ENCODE measurements around the gene DHRS2.
"Not testable (repeated sequence)": the region's sequence is repeated elsewhere in the genome, so short reads cannot be mapped to it uniquely, and the experiment has no call there.

DHRS2 gene

DNA sequence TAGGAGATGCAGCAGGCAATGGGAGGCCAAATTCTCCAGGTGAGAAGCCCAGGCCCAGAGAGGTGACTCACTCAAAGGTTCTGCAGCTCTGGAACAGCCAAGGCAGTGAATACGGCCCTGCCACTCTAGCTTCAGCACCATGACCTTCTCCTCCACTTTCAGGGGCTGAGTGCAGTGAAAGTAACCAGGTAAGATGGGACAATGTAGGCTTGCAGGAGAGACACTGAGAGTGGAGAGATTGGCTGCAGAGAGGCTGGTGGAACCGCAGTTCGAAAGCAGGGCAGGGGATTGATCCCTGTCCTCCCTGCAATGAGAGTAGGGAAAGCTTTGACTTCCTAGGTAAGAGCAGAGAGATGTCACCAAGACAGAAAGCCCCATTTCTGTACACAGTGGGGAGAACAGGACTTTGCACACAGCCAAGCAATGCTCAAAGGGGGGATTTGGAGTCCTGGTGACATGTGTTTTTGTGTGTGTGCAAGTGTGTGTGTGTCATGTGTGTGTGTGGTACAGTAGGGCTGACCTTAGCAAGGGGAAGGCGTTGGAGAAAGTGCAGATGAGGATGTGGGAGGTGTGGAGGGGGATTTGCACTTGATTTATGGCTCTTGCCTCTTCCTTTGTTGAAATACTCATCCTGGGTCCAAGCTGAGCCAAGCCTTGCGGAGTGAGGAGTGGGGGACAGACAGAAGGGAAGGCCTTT, 12.7 kb downstream of the DHRS2 start:
- DNase-seq (no peak), ATAC-seq (no peak)

DNA sequence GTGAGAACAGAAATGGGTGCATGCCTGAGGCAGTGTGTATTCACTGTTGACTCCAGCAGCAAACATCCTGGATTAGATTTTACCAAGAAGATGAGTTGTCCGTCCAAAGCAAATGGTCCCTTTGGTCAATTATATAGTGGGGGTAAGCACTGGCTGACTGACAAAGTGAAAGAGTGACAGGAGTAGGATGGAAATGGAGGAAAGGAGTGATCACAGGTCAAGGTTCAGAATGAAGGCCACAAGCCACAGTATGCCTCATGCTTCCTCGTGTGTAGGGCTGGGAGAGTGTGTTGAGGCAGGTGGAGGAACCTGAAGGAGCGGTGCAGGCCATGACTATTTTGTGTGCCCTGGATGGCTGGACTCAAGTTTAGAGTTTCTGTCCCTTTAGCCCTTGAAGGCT, 14.3 kb downstream of the DHRS2 start:
- no peak for ATAC-seq
- no peak for DNase-seq

DNA sequence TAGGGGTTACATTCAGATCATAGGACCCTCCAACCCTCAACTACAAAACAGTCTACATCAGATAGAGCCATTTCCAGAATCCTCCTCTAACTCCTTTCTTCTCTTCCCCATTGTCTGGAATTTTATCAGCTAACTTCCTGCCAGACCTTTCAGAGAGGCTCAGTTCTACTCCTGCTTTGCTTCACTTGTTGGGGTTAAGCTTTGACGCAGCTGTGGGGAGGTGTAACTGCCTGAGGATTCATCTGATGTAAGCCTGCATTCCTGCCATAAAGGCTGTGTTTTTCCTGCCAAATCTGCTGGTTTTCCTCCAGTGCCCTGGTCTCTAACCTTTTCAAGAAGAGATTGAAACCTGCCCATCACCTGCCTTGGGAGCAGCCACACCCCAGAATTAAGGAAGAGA, 16.9 kb downstream of the DHRS2 start:
- DNase-seq: no peak
- ATAC-seq: no peak

DNA sequence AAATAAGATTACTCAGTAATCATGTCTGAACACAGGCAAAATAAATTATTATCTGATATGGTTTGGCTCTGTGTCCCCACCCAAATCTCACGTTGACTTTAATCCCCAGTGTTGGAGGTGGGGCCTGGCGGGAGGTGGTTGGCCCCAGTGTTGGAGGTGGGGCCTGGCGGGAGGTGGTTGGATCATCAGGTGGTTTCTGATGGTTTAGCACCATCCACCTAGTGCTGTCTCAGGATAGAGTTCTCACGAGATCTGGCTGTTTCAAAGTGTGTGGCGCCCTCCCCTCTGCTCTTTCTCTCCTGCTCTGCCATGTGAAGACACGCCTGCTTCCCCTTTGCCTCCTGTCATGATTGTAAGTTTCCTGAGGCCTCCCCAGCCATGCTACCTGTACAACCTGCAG, 18.1 kb downstream of the DHRS2 start:
- DNase-seq (no peak), ATAC-seq (no peak)

DNA sequence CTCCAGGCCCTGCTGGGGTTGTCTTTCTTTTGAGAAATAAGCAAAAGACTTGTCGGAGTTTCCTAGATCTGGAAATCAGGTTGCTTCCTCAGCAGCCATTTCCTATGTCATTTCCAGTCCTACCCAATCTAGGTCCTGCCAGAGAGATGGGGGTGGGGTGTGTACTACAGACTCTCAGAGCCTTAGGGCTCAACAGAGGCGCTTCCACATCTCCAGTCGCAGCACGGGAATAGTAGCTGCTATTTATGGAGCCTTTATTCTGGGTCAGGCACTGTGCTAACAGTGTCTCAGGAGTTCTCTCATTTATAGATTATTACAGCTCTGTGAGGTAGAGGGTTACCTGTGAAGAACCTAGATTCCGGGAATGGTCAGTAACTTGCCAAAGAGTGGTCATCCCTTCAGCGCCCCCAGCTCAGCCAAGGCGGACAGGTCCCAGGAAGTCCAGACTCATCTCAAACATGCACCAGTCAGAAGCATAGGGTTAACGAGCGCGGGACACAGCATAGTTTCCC, 21.9 kb downstream of the DHRS2 start:
- ATAC-seq (no peak), DNase-seq (no peak)

DNA sequence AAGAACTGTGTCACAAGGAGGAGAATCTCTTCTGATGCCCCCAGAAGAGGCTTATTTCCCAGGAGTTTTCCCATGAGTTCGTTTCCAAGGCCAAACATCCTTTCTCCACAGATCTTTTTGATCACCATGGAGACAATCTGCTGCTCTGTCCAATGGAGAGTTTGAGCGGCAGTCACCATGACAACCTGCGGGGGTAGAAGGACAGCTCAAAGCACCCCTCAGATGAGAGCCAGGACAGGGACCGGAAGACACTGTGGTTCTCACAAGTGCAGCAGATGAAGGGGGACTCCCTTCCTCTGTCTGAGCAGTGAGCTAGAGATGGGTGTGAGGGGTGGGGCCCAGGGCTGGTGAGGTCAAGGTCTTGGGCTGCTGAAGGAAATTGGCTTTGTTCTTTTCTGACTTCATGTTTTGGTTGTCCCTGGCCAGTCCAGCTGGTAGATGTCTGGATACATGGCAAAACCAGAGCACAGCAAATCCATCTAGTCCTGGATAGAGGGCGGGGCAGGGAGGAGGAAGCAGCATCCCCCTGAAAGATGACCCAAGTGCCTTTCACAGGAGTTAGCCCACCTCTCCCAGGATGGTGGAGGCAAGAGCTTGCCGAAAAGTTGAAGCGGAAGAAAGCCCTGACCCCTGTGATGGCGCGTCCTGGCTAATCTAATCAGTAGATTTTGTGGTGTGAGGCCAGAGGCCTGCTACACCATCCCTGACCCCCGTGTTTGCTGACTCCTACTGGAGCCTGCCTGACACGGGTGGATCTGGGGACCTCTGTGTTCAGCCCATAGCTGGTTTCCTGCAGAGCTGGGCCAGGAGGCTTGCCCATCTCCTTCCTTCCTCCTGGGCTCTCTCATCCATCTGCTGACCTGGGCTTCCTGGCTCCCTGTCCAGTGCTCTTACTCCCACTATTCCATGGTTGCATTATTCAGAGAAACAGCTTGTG, 24.4 kb downstream of the DHRS2 start:
- ATAC-seq (peak; percentile 75), DNase-seq (peak; percentile 23)

DNA sequence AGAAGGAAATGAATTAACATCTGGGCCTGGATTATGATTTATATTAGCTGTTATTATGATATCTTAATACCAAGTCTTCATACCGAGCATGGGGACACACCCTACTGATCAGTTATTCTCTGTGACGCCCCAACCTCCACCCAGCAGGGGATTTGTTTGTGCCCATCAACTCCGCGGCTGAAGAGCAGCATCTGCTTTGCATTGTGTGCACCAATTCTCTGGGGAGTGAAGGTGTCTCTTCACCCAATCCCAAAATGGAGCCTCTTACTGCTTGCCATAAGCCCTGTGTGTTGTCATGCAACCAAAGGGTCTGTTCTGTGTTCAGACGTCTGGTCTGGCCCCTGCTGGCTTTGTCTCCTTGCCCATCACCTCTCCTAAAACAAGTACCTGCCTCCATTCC, 25.4 kb downstream of the DHRS2 start:
- DNase-seq: no peak
- no peak for ATAC-seq

DNA sequence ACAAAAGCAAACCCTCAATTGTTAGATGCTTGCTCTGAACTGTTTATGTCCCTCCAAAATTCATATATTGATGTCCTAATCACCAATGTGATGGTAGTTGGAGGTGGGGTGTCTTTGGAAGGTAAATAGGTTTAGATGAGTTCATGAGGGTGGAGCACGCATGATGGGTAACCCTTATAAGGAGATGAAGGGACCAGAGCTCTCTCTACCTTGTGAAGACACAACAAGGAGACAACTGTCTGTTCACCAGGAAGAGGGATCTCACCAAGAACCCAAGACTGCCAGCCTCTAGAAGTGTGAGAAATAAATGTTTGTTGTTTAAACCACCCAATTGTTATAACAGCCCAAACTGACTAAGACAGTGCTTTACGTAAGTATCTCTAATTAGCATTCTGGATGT, 27.0 kb downstream of the DHRS2 start:
- no peak for DNase-seq
- ATAC-seq: no peak

DNA sequence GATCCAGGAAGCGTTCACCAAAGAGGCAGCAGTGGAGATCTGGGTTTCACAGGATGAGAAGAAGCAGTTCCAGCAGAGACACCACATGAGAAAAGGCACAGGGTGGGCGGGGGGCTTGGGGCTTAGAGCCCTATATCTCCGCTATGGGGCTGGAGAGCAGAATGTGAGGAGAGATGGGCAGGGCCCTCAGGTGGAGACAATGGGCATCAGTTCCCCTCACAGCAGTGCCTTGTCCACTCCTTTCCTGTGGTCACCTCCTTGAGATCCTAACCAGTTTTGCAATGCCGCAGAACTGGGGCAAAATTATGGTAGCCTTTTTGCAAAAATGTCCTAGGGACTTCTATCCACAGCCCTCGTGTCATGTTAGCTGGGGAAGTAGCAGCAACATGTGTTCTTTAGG, 27.5 kb downstream of the DHRS2 start:
- ATAC-seq: no peak
- DNase-seq: no peak

DNA sequence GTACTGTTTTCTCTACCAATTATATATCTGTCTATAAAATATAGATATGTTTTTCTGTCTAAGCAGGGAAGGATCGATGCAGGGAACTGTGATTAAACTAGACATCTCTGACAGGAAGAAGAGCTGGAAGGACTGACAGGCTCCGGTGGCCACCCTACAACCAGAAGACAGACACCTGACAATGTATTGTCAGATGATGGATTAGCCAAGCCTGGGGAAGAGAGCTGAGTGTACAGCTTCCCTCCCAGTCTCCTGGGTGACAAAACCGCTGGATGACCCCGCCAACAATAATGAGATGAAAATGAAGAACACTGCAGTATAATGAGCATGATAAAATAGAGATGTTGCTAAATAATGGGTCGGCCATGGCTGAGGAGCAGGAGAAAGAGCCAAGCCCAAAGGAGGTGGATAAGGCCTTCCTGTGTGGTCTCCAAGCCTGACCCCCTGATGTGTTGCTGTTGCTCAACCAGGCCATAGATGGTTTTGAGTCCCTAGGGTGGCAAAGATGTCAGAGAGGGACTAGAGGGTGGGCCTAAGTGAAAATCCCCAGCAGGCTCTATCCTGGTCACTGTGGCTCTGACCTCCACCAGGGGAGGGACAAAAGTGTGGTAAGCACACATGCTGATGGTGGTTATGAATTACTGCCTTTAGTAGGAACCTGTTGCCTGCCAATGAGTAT, 28.2 kb downstream of the DHRS2 start:
- DNase-seq (no peak), ATAC-seq (no peak)

DNA sequence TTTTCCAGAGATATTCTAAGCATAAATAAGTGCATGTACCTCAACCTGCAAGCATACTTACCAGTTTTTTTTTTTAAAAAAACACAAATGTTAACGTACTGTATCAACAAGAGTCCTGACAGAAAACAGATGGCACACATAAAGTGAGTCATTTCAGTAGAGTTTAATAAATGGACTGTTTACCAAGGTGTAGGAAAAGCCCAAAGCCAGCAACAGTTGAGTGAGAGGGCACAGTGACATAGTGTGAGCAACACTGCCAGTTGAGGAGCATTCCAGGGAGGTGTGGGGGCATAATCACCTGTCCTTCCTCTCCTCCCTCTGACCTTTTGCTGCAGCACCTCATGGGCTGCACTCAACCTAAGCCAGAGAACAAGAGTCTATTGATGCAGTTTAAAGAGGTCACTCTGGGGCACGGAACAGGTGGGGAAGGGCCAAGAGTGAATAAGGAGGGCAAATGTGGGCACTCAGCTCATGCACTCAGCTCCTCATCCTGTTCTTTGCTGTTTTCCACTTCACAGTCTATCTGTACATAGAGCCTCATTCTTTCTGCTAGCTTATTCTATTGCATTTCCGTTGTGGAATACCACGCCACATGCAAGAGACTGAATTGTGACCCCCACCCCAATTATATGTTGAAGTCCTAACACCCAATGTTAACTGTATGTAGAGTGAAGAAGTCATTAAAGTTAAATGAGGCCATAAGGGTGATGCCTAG, 29.3 kb downstream of the DHRS2 start:
- ATAC-seq (no peak), DNase-seq (no peak)

DNA sequence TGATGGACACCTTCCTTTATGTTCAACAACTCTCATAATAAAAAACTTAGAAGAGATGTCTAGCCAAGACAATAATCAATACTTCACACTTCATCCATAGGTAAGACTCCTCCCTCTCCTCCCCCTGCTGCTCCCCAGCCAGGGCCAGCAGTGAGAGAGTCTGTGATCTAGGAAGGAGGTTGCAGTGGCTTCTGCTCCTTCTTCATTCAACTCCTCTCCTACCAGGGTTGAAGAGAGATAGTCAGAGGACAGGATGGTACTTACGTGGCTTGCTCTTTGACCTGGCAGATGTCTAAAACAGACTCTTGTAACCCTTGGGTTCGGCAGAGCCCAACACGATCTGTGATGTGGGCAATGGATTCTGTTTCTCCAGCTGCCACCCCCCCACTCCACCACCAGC, 31.0 kb downstream of the DHRS2 start:
- no peak for ATAC-seq
- DNase-seq: no peak

DNA sequence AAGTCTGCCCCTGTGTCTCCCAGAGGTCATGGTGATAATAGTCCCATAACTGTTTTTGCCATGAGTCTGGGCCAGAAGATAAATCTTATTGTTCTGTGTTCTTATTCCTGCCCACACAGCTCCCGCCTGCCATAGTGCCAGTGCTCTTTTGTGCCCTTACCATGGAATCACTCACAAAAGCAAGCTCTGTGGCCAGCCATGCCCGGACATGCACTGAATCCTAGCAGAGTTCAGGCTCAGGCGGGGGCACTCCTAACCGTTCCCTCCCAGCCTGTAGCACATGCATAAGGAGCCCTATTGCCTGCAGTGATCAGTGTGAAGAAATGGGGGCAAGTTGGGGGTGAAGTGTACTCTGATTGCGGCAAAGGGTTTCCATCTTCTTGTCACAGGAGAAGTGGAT, 33.3 kb downstream of the DHRS2 start:
- DNase-seq (no peak), ATAC-seq (no peak)

DNA sequence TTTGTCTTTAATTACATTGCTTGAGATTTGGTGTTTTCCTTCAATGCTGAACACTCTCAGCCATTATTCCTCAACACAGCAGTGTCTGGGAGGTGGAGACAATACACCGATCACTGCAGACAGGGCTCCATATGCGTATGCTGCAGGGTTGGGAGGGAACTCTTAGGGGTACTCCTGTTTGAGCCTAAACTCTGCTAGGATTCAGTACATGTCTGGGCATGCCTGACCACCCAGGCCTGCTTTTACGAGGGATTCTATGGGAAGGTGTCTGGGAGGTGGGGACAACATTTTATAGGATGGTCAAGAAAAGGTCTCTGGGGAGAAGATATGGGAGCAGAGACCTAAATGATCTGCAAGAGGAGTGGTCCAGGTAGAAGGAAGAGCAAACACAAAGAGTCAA, 34.3 kb downstream of the DHRS2 start:
- no peak for DNase-seq

DNA sequence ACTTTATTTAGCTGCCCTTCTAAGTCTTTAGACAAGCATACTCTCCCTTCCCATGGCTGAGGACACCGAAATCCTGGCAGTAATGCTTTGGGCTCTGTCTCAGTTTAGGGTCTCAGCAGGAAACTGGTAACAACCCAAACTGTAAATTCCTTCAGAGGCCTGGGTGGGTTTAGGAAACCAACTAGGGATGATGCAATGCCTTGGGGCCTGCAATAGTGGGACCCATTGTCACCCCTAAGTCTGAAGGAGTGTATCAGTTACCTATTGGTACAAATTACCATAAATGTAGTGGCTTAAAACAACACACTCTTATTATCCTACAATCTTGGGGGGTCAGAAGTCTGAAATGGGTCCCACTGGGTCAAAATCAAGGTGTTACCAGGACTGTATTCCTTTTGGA, 36.0 kb downstream of the DHRS2 start:
- DNase-seq: no peak
- ATAC-seq: no peak

More for the DNA sequence above, 34.3 kb downstream of the DHRS2 start:
- ATAC-seq: no peak

DNA sequence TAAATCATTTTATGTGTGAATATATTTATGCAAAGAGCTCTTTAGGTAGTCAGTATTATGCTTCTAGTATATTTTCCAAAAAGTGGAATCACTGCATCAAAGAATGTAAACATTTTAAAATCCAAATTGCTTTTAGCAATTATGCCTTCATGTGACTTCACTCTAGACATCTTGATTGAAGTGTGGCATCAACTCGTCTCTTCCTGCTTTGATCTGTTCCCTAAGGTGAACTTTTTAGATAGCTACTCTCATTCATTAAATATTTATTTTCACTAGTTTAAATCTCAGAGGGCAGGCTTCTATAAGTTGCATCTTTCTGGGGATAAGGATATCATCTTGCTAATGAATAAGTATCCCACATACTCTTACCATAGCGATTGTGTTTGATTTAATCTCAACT, 39.2 kb downstream of the DHRS2 start:
- no peak for DNase-seq

DNA sequence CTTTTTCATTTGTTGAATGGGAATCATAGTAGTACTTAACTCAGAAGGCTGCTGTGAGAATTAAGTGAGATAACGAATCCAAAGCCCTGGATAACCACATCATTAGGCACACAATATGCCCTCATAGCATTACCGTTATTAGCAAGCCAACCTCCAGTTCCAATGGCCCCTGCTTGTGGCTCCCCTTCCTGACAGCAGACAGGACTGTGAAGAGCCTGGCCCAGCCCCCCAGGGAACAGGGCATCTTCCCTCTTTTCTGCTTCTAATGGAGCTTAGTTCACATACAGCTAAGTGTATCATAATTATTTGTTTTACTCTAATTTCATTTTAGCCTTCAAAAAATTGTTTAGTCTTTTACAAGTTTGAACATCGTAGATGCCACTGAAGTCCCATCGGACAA, 39.7 kb downstream of the DHRS2 start:
- ATAC-seq (no peak), DNase-seq (no peak)

More for the DNA sequence above, 39.2 kb downstream of the DHRS2 start:
- no peak for ATAC-seq

DNA sequence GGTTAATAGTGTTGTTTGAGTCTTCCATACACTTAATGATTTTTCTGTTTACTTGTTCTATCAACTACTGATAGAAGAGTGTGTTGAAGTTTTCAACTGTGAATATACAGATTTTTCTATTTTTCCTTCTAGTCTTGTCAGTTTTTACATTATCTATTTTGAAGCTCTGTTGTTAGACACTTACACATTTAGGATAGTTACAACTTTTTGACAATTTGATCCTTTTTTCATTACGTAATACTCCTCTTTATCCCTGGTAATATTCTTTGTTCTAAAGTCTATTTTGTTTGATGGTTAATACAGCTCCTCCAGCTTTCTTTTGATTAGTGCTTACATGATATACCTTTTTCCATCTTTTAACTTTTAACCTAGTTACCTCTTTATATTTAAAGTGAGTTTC, 45.2 kb downstream of the DHRS2 start:
- DNase-seq (no peak), ATAC-seq (no peak)

DNA sequence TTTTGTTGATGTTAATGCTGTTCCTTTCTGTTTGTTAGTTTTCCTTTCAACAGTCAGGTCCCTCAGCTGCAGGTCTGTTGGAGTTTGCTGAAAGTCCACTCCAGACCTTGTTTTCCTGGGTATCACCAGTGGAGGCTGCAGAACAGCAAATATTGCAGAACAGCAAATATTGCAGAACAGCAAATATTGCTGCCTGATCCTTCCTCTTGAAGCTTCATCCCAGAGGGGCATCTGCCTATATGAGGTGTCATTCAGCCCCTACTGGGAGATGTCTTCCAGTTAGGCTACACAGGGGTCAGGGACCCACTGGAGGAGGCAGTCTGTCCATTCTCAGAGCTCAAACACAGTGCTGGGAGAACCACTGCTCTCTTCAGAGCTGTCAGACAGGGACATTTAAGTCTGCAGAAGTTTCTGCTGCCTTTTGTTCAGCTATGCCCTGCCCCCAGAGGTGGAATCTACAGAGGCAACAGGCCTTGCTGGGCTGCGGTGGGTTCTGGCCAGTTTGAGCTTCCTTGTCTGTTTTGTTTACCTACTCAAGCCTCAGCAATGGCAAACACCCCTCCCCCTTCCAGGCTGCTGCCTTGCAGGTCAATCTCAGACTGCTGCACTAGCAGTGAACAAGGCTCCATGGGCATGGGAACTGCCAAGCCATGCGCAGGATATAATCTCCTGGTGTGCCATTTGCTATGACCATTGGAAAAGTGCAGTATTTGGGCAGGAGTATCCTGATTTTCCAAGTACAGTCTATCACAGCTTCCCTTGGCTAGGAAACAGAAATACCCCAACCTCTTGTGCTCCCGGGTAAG, 53.7 kb downstream of the DHRS2 start:
- ATAC-seq, DNase-seq: not testable (repeated sequence)

DNA sequence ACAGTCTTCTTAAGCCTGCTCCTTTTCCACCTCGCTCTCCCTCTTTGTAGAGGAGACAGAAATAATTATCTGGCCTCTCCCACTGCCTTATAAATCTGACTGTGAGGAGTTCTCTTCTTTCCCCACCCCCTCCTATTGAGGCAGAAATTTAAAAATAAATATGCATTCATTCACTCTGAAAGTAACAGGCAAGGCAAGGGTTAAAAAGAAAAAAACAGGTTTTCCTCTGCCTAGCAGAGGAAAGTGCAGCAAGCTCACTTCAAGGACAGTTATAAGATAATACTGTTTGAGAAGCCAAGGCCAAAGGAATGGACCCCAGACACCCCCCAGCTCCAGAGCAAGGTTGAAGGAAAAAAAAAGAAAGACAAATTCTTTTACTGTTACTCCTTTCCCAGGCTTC, 56.3 kb downstream of the DHRS2 start:
- ATAC-seq (no peak), DNase-seq (no peak)

DNA sequence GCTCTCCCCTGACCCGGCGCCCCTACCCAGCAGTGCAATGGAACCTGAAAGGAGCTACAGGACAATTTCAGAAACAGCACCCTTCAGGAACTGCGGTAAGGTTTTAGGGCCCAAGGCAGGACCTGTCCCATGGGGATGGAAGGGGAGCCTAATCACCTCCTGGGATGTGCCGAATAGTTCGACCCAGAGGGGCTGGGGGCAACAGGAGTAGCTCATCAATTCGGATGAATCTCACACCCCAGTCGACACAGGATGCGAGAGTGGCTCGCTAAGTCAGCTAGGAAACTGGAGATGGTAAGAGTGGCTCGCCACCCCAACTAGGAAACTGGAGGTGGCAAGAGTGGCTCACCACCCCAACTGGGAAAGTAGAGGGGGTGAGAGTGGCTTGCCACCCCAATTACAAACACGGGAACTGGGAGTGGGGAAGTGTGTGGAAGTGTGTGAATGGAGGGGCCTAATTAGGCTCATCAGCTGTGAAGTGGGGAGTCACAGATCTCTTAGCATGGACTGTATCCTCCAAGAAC, 57.1 kb downstream of the DHRS2 start:
- ATAC-seq (no peak), DNase-seq (no peak)
